ENCODE results near the gene CABYR. TPM values are rescaled to one million over a fixed set of nuclear protein-coding genes. Genes with fewer than 3 reads are reported as not detected.

CABYR gene
- total RNA-seq, 4 donors from 2014 or later, result 3.7 to 4.4 TPM; not detected in 2

GRCh38 chr18:24201699-24202687 is 63.1 kb downstream of the CABYR start:
- no peak for DNase-seq
- WGBS, 2 donors, result 92 to 94% methylated on average over 8 of the region's 8 CpGs
- no peaks in the 10 kb centered on the region for H3K27me3 ChIP-seq
- H3K9me3 ChIP-seq, result no peaks in the 10 kb centered on the region
- intact Hi-C loops (cut with DNase I), result no loop called here
- H3K4me3 ChIP-seq (replicated peaks in 1 of 3), result no peak overlapping the region
- TF ChIP-seq CTCF (IDR thresholded peaks at IDR 0.05) (no peak), POLR2A (IDR thresholded peaks at IDR 0.05) (no peak)
- H3K4me1 ChIP-seq, result no peaks in the 10 kb centered on the region
- no peak overlapping the region for H3K27ac ChIP-seq
- H3K36me3 ChIP-seq, result no peaks in the 10 kb centered on the region

GRCh38 chr18:24204904-24205303 is 66.0 kb downstream of the CABYR start:
- Histone ChIP-seq H3K27me3 (no peaks in the 10 kb centered on the region), H3K9me3 (no peaks in the 10 kb centered on the region), H3K4me3 (replicated peaks in 1 of 3) (no peak overlapping the region), H3K36me3 (no peaks in the 10 kb centered on the region), H3K4me1 (no peaks in the 10 kb centered on the region), H3K27ac (no peak overlapping the region)
- 88% methylated on average over 3 of the region's 3 CpGs for WGBS, 2 donors
- TF ChIP-seq POLR2A (IDR thresholded peaks at IDR 0.05) (no peak), CTCF (IDR thresholded peaks at IDR 0.05) (no peak)
- no peak for DNase-seq
- intact Hi-C loops (cut with DNase I), result no loop called here

GRCh38 chr18:24208270-24209035 is 69.6 kb downstream of the CABYR start:
- Histone ChIP-seq H3K4me3 (replicated peaks in 1 of 3) (no peak overlapping the region), H3K36me3 (no peaks in the 10 kb centered on the region), H3K27me3 (no peaks in the 10 kb centered on the region), H3K9me3 (no peaks in the 10 kb centered on the region), H3K4me1 (no peaks in the 10 kb centered on the region), H3K27ac (no peak overlapping the region)
- DNase-seq, result no peak
- intact Hi-C loops (cut with DNase I), result no loop called here
- TF ChIP-seq CTCF (IDR thresholded peaks at IDR 0.05), result no peak
- TF ChIP-seq POLR2A (IDR thresholded peaks at IDR 0.05), result no peak
- WGBS, 2 donors, result 44 to 47% methylated on average over 2 of the region's 2 CpGs

GRCh38 chr18:24209558-24209957 is 70.7 kb downstream of the CABYR start:
- TF ChIP-seq CTCF (IDR thresholded peaks at IDR 0.05), result no peak
- TF ChIP-seq POLR2A (IDR thresholded peaks at IDR 0.05), result no peak
- WGBS, 2 donors, result 79 to 97% methylated on average over 6 of the region's 6 CpGs
- H3K4me3 ChIP-seq (replicated peaks in 1 of 3), result no peak overlapping the region

More at GRCh38 chr18:24209558-24209957, 70.7 kb downstream of the CABYR start:
- intact Hi-C loops (cut with DNase I), result no loop called here
- H3K9me3 ChIP-seq, result no peaks in the 10 kb centered on the region
- H3K27me3 ChIP-seq, result no peaks in the 10 kb centered on the region
- DNase-seq, result no peak
- no peaks in the 10 kb centered on the region for H3K36me3 ChIP-seq
- no peak overlapping the region for H3K27ac ChIP-seq
- H3K4me1 ChIP-seq, result peaks cover 3 to 5% of the 10 kb centered on the region in 2 donors

Small RNAs within 50 kb of the gene (small RNA-seq; reads per million reads assigned to genes)
- not detected for gene RF00017
- 1.2 reads per million, percentile 28 among the genes with 10 or more reads in this experiment for gene RNA5SP452
- gene RNU5A-6P, result not detected

Other genes with a start within 250 kb of the CABYR start
- gene TTC39C, start 124.3 kb upstream of the CABYR start, total RNA-seq, result 10 to 100 TPM; 10.6 to 25.4 (median 12.9) TPM